Testis (tissue), 2 donors: ENCODE data around the gene TMEM185B.

Experiments used
- POLR2A ChIP-seq: fragments of 450-650 bp; IDR thresholded peaks from one replicate; pipeline ENCODE4 v1.6.1; 2017; ENCODE audit warnings: antibody characterized with exemption, mild to moderate bottlenecking, moderate library complexity
- TF ChIP-seq, protein P1 (sequence below), 3 experiments: fragments of 450-650 bp in 2 of 3; fragments of 200-600 bp in 1 of 3; sonication (generic) in 1 of 3; IDR thresholded peaks; one replicate each; pipeline ENCODE4 v1.5.1; 2016 to 2019; ENCODE audit warnings: antibody characterized with exemption in 3 of 3, mild to moderate bottlenecking in 2 of 3, moderate library complexity in 1 of 3

DNA sequence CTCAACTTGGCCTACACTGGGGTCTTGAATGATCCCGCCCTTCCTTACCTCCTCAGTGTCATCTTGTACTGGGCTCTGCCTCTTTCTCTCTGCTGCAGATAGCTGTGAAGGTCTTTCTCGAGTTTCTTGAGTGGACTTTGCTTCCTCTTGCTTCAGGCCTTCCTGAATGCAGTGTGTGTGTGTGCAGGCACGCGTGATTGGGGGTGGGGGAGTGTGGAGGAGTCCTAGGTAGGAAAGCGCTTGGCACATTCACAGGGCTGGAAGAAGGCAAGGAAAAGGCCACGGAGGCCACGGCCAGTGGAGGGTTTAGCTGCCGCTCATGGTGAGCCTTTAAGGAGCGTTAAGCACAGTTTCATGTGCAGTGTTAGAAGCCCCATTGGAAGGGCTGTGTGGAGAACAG is 35.0 kb upstream of the TMEM185B start:
- TF ChIP-seq, protein P1, sequence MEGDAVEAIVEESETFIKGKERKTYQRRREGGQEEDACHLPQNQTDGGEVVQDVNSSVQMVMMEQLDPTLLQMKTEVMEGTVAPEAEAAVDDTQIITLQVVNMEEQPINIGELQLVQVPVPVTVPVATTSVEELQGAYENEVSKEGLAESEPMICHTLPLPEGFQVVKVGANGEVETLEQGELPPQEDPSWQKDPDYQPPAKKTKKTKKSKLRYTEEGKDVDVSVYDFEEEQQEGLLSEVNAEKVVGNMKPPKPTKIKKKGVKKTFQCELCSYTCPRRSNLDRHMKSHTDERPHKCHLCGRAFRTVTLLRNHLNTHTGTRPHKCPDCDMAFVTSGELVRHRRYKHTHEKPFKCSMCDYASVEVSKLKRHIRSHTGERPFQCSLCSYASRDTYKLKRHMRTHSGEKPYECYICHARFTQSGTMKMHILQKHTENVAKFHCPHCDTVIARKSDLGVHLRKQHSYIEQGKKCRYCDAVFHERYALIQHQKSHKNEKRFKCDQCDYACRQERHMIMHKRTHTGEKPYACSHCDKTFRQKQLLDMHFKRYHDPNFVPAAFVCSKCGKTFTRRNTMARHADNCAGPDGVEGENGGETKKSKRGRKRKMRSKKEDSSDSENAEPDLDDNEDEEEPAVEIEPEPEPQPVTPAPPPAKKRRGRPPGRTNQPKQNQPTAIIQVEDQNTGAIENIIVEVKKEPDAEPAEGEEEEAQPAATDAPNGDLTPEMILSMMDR (IDR thresholded peaks at IDR 0.05): no peak
- TF ChIP-seq POLR2A: no peak
